Measurements from ENCODE around the gene CSH2.
A peak's percentile ranks its signal among the peaks of the same experiment; 100 is the strongest.
"Not testable (repeated sequence)": the region's sequence is repeated elsewhere in the genome, so short reads cannot be mapped to it uniquely, and the experiment has no call there.

The CSH2 gene

GRCh38 chr17:63896524-63897354, 23.3 kb upstream of the CSH2 start, which contains the start of gene CSH1:
Gene CSH1, minus strand, starts transcription at chr17:63896574. Its CDS starts 63 bp downstream, at chr17:63896511.
- not testable (repeated sequence) for DNase-seq

- DNase-seq, result not testable (repeated sequence)
These were observed 21.3 kb upstream of the CSH2 start for GRCh38 chr17:63894821-63895220.

- DNase-seq, result not testable (repeated sequence)
These were observed 20.5 kb upstream of the CSH2 start for GRCh38 chr17:63894021-63894420.

GRCh38 chr17:63892316-63893037, 19.0 kb upstream of the CSH2 start:
- not testable (repeated sequence) for DNase-seq

GRCh38 chr17:63889026-63889848, 15.8 kb upstream of the CSH2 start:
- DNase-seq, result peak in 20 of 51 donors; percentile 2 to 46 (median 14)

GRCh38 chr17:63885119-63885518, 11.6 kb upstream of the CSH2 start:
- DNase-seq, result not testable (repeated sequence)

- not testable (repeated sequence) for DNase-seq
These were observed 9.2 kb upstream of the CSH2 start for GRCh38 chr17:63882626-63883126.

GRCh38 chr17:63881935-63882601, 8.6 kb upstream of the CSH2 start, which contains the start of gene GH2:
Gene GH2, minus strand, starts transcription at chr17:63881944. Its CDS starts 143 bp downstream, at chr17:63881801.
- peak in 2 of 51 donors; percentile 3 to 24 for DNase-seq

GRCh38 chr17:63881337-63881736, 7.9 kb upstream of the CSH2 start:
- DNase-seq, result not testable (repeated sequence)

- DNase-seq, result no peak
These were observed 7.2 kb upstream of the CSH2 start for GRCh38 chr17:63880706-63881105.

GRCh38 chr17:63878413-63878812, 4.9 kb upstream of the CSH2 start:
- DNase-seq, result not testable (repeated sequence)

GRCh38 chr17:63874693-63875092, 1.2 kb upstream of the CSH2 start:
- DNase-seq, result not testable (repeated sequence)

GRCh38 chr17:63874061-63874626, 667 bp upstream of the CSH2 start:
- DNase-seq, result not testable (repeated sequence)

- DNase-seq, result peak in 1 of 51 donors; percentile 28
These were observed 1.7 kb downstream of the CSH2 start for GRCh38 chr17:63871646-63872365.

GRCh38 chr17:63870292-63870665, 3.2 kb downstream of the CSH2 start:
- DNase-seq, result not testable (repeated sequence)

- not testable (repeated sequence) for DNase-seq
These were observed 3.8 kb downstream of the CSH2 start for GRCh38 chr17:63869491-63870291.

GRCh38 chr17:63866625-63867024, 6.9 kb downstream of the CSH2 start:
- DNase-seq, result not testable (repeated sequence)

- no peak for DNase-seq
These were observed 14.2 kb downstream of the CSH2 start for GRCh38 chr17:63859257-63859656.

GRCh38 chr17:63856425-63856824, 17.1 kb downstream of the CSH2 start:
- not testable (repeated sequence) for DNase-seq
